IMR-90 (cell line): ENCODE data around the gene TRMO. TPM values are rescaled to one million over a fixed set of nuclear protein-coding genes. Genes with fewer than 3 reads are reported as not detected.

Source experiments
- ATAC-seq: fragments of 200-7000 bp; cut with Tn5 transposase; 2 replicates; pipeline ENCODE4 v1.9.1; 2020; ENCODE audit warnings: low read depth, mild to moderate bottlenecking, moderate library complexity
- BruUV-seq: library from RNA; stranded (reverse); fragments of 400-500 nt; replicated peaks from 2 replicates; lab custom pipeline; 2021; lab: Mats Ljungman, UMichigan
- CTCF ChIA-PET: fragments of 300-600 bp; formaldehyde crosslinking; extraction: SDS; loops from one replicate; lab custom pipeline; 2021; ENCODE audit warnings: antibody characterized with exemption; lab: Yijun Ruan, JAX
- POLR2A ChIA-PET: fragments of 300-600 bp; sonication (Branson Sonifier 250); formaldehyde crosslinking; loops from one replicate; lab custom pipeline; 2022; ENCODE audit warnings: antibody characterized with exemption; ENCODE audit not compliant: unreplicated experiment; lab: Charles Lee
- DNase-seq: peaks from one replicate; pipeline ENCODE4 v3.0.0; 2013
- H2AFZ ChIP-seq: replicated peaks from 2 replicates; pipeline ENCODE3; 2013; ENCODE audit warnings: low read length, mild to moderate bottlenecking; ENCODE audit not compliant: poor library complexity
- H2AK5ac ChIP-seq: 2 replicates; pipeline ENCODE4 v1.6.1; 2013; ENCODE audit warnings: low read depth, low read length, inconsistent platforms
- H2AK9ac ChIP-seq: replicated peaks from 2 replicates; pipeline ENCODE3; 2013; ENCODE audit warnings: mild to moderate bottlenecking, low read depth, low read length, moderate library complexity; ENCODE audit not compliant: poor library complexity
- H2BK120ac ChIP-seq: 2 replicates; pipeline ENCODE4 v1.6.1; 2013; ENCODE audit warnings: low read depth, low read length, inconsistent platforms
- H2BK15ac ChIP-seq: 3 replicates; pipeline ENCODE4 v1.6.1; 2013; ENCODE audit warnings: low read depth, low read length, inconsistent platforms
- H2BK20ac ChIP-seq: 2 replicates; pipeline ENCODE4 v1.6.1; 2013; ENCODE audit warnings: low read depth, mild to moderate bottlenecking, inconsistent platforms, low read length, moderate library complexity
- H2BK5ac ChIP-seq: 2 replicates; pipeline ENCODE4 v1.6.1; 2013; ENCODE audit warnings: mild to moderate bottlenecking, low read depth, low read length, inconsistent platforms; ENCODE audit not compliant: poor library complexity, severe bottlenecking
- H3K14ac ChIP-seq: replicated peaks from 2 replicates; pipeline ENCODE4 v1.6.1; 2013; ENCODE audit warnings: low read depth, low read length, inconsistent platforms
- H3K18ac ChIP-seq: 2 replicates; pipeline ENCODE4 v1.6.1; 2013; ENCODE audit warnings: low read depth, low read length, control low read depth
- H3K23ac ChIP-seq: 2 replicates; pipeline ENCODE4 v1.6.1; 2013; ENCODE audit warnings: low read depth, low read length, inconsistent platforms
- H3K27ac ChIP-seq: 2 replicates; pipeline ENCODE4 v1.5.1; 2013; ENCODE audit warnings: mild to moderate bottlenecking, control low read depth, low read length; ENCODE audit not compliant: insufficient read depth
- H3K27me3 ChIP-seq: 2 replicates; pipeline ENCODE4 v1.6.1; 2013; ENCODE audit warnings: low read length; ENCODE audit not compliant: control insufficient read depth, insufficient read depth
- H3K36me3 ChIP-seq: 2 replicates; pipeline ENCODE4 v1.6.1; 2013; ENCODE audit warnings: low read length, mixed read lengths; ENCODE audit not compliant: control insufficient read depth, insufficient read depth
- H3K4ac ChIP-seq: 2 replicates; pipeline ENCODE4 v1.6.1; 2013; ENCODE audit warnings: low read depth, low read length, inconsistent platforms
- H3K4me1 ChIP-seq: 2 replicates; pipeline ENCODE4 v1.6.1; 2013; ENCODE audit warnings: low read length, mixed read lengths; ENCODE audit not compliant: control insufficient read depth, insufficient read depth
- H3K4me2 ChIP-seq: 2 replicates; pipeline ENCODE4 v1.6.1; 2013; ENCODE audit warnings: low read depth, mild to moderate bottlenecking, control low read depth, low read length, moderate library complexity
- H3K4me3 ChIP-seq: 2 replicates; pipeline ENCODE4 v1.5.1; 2013; ENCODE audit warnings: low read depth, mild to moderate bottlenecking, control low read depth, low read length, moderate library complexity; ENCODE audit not compliant: insufficient read depth
- H3K56ac ChIP-seq: 2 replicates; pipeline ENCODE4 v1.6.1; 2013; ENCODE audit warnings: low read length, inconsistent platforms; ENCODE audit not compliant: insufficient read depth; ENCODE audit errors: extremely low read depth
- H3K79me1 ChIP-seq, 2 experiments: 2 replicates each; pipeline ENCODE4 v1.6.1; 2013; ENCODE audit warnings: low read length in 2 of 2, inconsistent platforms in 1 of 2, low read depth in 1 of 2
- H3K9ac ChIP-seq: 2 replicates; pipeline ENCODE4 v1.6.1; 2013; ENCODE audit warnings: low read depth, low read length, control low read depth
- H3K9me1 ChIP-seq: 2 replicates; pipeline ENCODE4 v1.6.1; 2013; ENCODE audit warnings: low read length, inconsistent platforms; ENCODE audit not compliant: insufficient read depth
- H3K9me3 ChIP-seq: 2 replicates; pipeline ENCODE4 v1.6.1; 2013; ENCODE audit warnings: low read length; ENCODE audit not compliant: control insufficient read depth, insufficient read depth
- H4K20me1 ChIP-seq: 2 replicates; pipeline ENCODE4 v1.6.1; 2013; ENCODE audit warnings: low read length, inconsistent platforms; ENCODE audit not compliant: insufficient read depth
- H4K5ac ChIP-seq: 2 replicates; pipeline ENCODE4 v1.6.1; 2013; ENCODE audit warnings: mild to moderate bottlenecking, low read depth, low read length, control low read depth
- H4K8ac ChIP-seq, 2 experiments: 2 replicates each; pipeline ENCODE4 v1.6.1; 2013; ENCODE audit warnings: low read depth in 2 of 2, low read length in 2 of 2, control low read depth in 1 of 2, inconsistent platforms in 1 of 2
- H4K91ac ChIP-seq: 2 replicates; pipeline ENCODE4 v1.6.1; 2013; ENCODE audit warnings: low read depth, low read length, inconsistent platforms; ENCODE audit not compliant: insufficient read depth
- BHLHE40 ChIP-seq: fragments of 150-350 bp; IDR thresholded peaks from 2 replicates; pipeline ENCODE4 v1.6.1; 2016; ENCODE audit warnings: mild to moderate bottlenecking, low read depth, low read length
- CEBPB ChIP-seq: IDR thresholded peaks from 2 replicates; pipeline ENCODE4 v1.6.1; 2012; ENCODE audit warnings: low read depth, low read length, improper control_type of control experiment
- CHD1 ChIP-seq: IDR thresholded peaks from 2 replicates; pipeline ENCODE4 v1.6.1; 2012; ENCODE audit warnings: low read depth, low read length, improper control_type of control experiment
- CTCF ChIP-seq: conservative IDR thresholded peaks from 2 replicates; pipeline ENCODE4 v1.5.1; 2012; ENCODE audit warnings: mild to moderate bottlenecking, low read depth, low read length, improper control_type of control experiment
- ELK1 ChIP-seq: fragments of 150-350 bp; IDR thresholded peaks from 2 replicates; pipeline ENCODE4 v1.6.1; 2016; ENCODE audit warnings: low read depth, mild to moderate bottlenecking, low read length, moderate library complexity, borderline replicate concordance
- FOS ChIP-seq: fragments of 150-350 bp; IDR thresholded peaks from 2 replicates; pipeline ENCODE4 v1.6.1; 2016; ENCODE audit warnings: low read depth, low read length
- MAFK ChIP-seq: IDR thresholded peaks from 2 replicates; pipeline ENCODE4 v1.6.1; 2012; ENCODE audit warnings: low read depth, low read length, improper control_type of control experiment
- MXI1 ChIP-seq: IDR thresholded peaks from 2 replicates; pipeline ENCODE4 v1.6.1; 2012; ENCODE audit warnings: low read depth, mild to moderate bottlenecking, low read length, moderate library complexity, borderline replicate concordance
- NFE2L2 ChIP-seq: fragments of 150-350 bp; IDR thresholded peaks from 2 replicates; pipeline ENCODE4 v1.6.1; 2016; ENCODE audit warnings: low read depth, mild to moderate bottlenecking, low read length
- POLR2A ChIP-seq: IDR thresholded peaks from 2 replicates; pipeline ENCODE4 v1.6.1; 2012; ENCODE audit warnings: mild to moderate bottlenecking, low read depth, low read length
- RAD21 ChIP-seq: IDR thresholded peaks from 2 replicates; pipeline ENCODE4 v1.6.1; 2012; ENCODE audit warnings: low read length, improper control_type of control experiment
- RCOR1 ChIP-seq: IDR thresholded peaks from 2 replicates; pipeline ENCODE4 v1.6.1; 2012; ENCODE audit warnings: mild to moderate bottlenecking, low read length, improper control_type of control experiment; ENCODE audit not compliant: insufficient replicate concordance
- RFX5 ChIP-seq: IDR thresholded peaks from 2 replicates; pipeline ENCODE4 v1.8.0; 2012; ENCODE audit warnings: low read depth, mild to moderate bottlenecking, low read length, moderate library complexity
- SMC3 ChIP-seq: fragments of 150-350 bp; IDR thresholded peaks from 2 replicates; pipeline ENCODE4 v1.6.1; 2016; ENCODE audit warnings: low read depth, mild to moderate bottlenecking, antibody characterized with exemption, low read length, moderate library complexity
- USF2 ChIP-seq: fragments of 150-350 bp; IDR thresholded peaks from 2 replicates; pipeline ENCODE4 v1.6.1; 2017; ENCODE audit warnings: mild to moderate bottlenecking, antibody characterized with exemption, low read length, low read depth
- WGBS, 2 experiments: methylation state at CpG; one replicate each; pipeline versions ENCODE4 v1.1.5 to v1.1.7; 2013; ENCODE audit warnings: missing lambda C conversion rate in 2 of 2; ENCODE audit not compliant: insufficient read length in 1 of 2; ENCODE audit errors: extremely low coverage in 2 of 2; 5-methylcytosine and 5-hydroxymethylcytosine counted together
- dilution Hi-C: fragments of 300-500 bp; cut with HindIII; formaldehyde crosslinking; loops from one replicate; pipeline ENCODE4 v1.14.3; 2018; ENCODE audit warnings: low sequenced_read_pairs; ENCODE audit not compliant: unreplicated experiment
- in situ Hi-C: fragments of 300-500 bp; cut with MboI; formaldehyde crosslinking; loops from 3 replicates; pipeline ENCODE4 v1.14.3; 2019; ENCODE audit warnings: low sequenced_read_pairs, inconsistent platforms, mixed read lengths
- intact Hi-C: fragments of 100-400 bp; cut with micrococcal nuclease; formaldehyde crosslinking; loops from 2 replicates; pipeline ENCODE4 v1.10.0; 2022
- polyA plus RNA-seq, 3 experiments: library from polyadenylated mRNA; depleted of rRNA; stranded (reverse); fragments of >200 nt; gene quantifications; 2 replicates each; pipeline ENCODE4 v1.2.3, GENCODE V29; 2012; ENCODE audit warnings: low replicate concordance in 1 of 3
- total RNA-seq: library from RNA; depleted of rRNA; stranded (reverse); fragments of >200 nt; gene quantifications from 2 replicates; pipeline ENCODE4 v1.2.3, GENCODE V29; 2012

The TRMO gene
- total and polyA plus RNA-seq, 2 of the 4 experiments (the other 2 are of a cell fraction), result 10.2 to 19.9 TPM

DNA sequence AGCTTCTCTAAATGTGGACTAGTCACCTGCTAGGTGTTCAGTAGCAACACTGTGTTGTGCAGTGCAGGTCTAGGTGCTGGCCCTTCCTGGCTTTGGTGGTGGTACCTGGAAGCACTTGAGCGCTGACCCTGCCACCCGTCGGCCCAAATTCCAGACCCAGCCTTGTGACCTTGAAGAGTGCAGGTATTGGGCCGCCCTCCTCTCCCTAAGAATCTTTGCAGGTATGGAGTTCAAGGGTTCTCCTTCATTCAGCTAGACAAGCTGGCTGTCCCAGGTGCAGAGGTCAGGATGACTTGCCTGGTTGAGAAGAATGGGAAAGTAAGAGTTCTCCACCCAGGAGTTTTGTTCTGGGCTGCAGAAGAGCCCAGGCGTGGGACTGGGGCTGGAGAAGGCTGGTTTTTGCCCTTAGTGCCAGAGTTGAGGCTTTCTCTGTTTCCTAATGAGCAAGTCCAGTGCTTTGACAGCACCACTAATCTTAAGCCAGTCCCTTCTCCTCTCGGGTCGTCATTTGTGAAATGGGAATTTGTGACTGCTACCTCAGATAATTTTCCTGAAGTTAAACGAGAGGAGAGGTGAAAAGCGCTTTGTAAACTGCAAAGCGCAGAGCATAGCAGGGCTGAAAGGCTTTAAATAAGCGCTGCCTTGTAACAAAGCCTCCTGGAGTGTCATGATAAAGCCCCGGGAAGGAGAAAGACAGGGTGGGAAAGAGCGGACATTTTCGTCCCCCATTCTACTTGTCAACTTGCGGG lies 65.3 kb downstream of the TRMO start:
- Histone ChIP-seq H3K9me3 (peaks cover 20% of the 10 kb centered on the region), H3K4me2 (no peak overlapping the region), H3K27ac (no peak overlapping the region), H4K8ac (no peak overlapping the region), H3K9ac (no peak overlapping the region), H3K36me3 (no peaks in the 10 kb centered on the region; the same call in 1 of the 2 replicates), H3K18ac (no peak overlapping the region), H2AK5ac (no peak overlapping the region), H2AK9ac (no peak overlapping the region), H3K4me3 (no peak overlapping the region), H3K14ac (no peak overlapping the region), H3K23ac (0 out of 2 replicates have a peak overlapping the region, but pooled peaks have one; percentile 16), H3K27me3 (peaks cover 93% of the 10 kb centered on the region), H3K79me1 (no peaks in the 10 kb centered on the region), H2AFZ (no peak overlapping the region), H4K5ac (no peak overlapping the region), H3K56ac (no peak overlapping the region), H2BK5ac (no peak overlapping the region), H4K91ac (no peak overlapping the region), H2BK20ac (no peak overlapping the region), H4K20me1 (no peaks in the 10 kb centered on the region), H2BK15ac (no peak overlapping the region), H2BK120ac (no peak overlapping the region), H3K4me1 (0 out of 2 replicates have a peak, but pooled peaks cover 2% of the 10 kb centered on the region), H3K9me1 (no peaks in the 10 kb centered on the region; the same call in 1 of the 2 replicates), H3K4ac (no peak overlapping the region)
- DNase-seq (no peak), ATAC-seq (no peak)
- no CpG with 5 or more reads among the region's 15 CpGs for WGBS, 2 experiments
- no TSS peak for BruUV-seq
- in situ Hi-C loops, result no loop called here
- ChIA-PET CTCF (no interaction called here), POLR2A (no interaction called here)
- intact Hi-C loops, result no loop called here
- dilution Hi-C loops, result no loop called here
- TF ChIP-seq CTCF (no peak), BHLHE40 (no peak), POLR2A (no peak), CHD1 (no peak), USF2 (no peak), MAFK (no peak), FOS (no peak), ELK1 (no peak), MXI1 (no peak), RFX5 (no peak), RAD21 (no peak), CEBPB (no peak), RCOR1 (no peak), SMC3 (no peak), NFE2L2 (no peak)
